Spleen (tissue), 11 donors: ENCODE data around the gene NPHS2. TPM values are rescaled to one million over a fixed set of nuclear protein-coding genes. Genes with fewer than 3 reads are reported as not detected.

ENCODE experiments used
- DNase-seq: peaks from one replicate; pipeline ENCODE4 v3.0.0-alpha.2; 2020
- H3K27ac ChIP-seq, 8 donors: fragments of 200-600 bp; sonication (generic) in 7 of 8; 1 replicate in 4 of 8; 2 replicates in 4 of 8; pipeline versions ENCODE4 v1.5.0 to v1.8.0; 2016 to 2021; ENCODE audit warnings: inconsistent platforms in 4 of 8, mild to moderate bottlenecking in 4 of 8, moderate library complexity in 1 of 8
- H3K27me3 ChIP-seq, 7 donors: fragments of 200-600 bp; sonication (generic) in 6 of 7; replicated peaks in 1 of 7; 1 replicate in 4 of 7; 2 replicates in 3 of 7; pipeline versions ENCODE4 v1.5.0 to v1.8.0; 2016 to 2021; ENCODE audit warnings: inconsistent platforms in 3 of 7, mild to moderate bottlenecking in 1 of 7
- H3K36me3 ChIP-seq, 6 donors: fragments of 200-600 bp; sonication (generic) in 5 of 6; 1 replicate in 4 of 6; 2 replicates in 2 of 6; pipeline versions ENCODE4 v1.5.0 to v1.8.0; 2016 to 2021; ENCODE audit warnings: inconsistent platforms in 2 of 6
- H3K4me1 ChIP-seq, 6 donors: fragments of 200-600 bp; sonication (generic) in 5 of 6; 1 replicate in 3 of 6; 2 replicates in 3 of 6; pipeline versions ENCODE4 v1.5.0 to v1.8.0; 2016 to 2021; ENCODE audit warnings: inconsistent platforms in 3 of 6
- H3K4me3 ChIP-seq, 8 donors: fragments of 200-600 bp; sonication (generic) in 7 of 8; 1 replicate in 4 of 8; 2 replicates in 4 of 8; pipeline versions ENCODE4 v1.5.0 to v1.8.0; 2016 to 2021; ENCODE audit warnings: inconsistent platforms in 4 of 8, mild to moderate bottlenecking in 4 of 8, moderate library complexity in 2 of 8
- H3K9me3 ChIP-seq, 8 donors: fragments of 200-600 bp; sonication (generic) in 7 of 8; 1 replicate in 4 of 8; 2 replicates in 4 of 8; pipeline versions ENCODE4 v1.5.0 to v1.8.0; 2016 to 2021; ENCODE audit warnings: inconsistent platforms in 4 of 8
- POLR2A ChIP-seq, 3 donors: fragments of 450-650 bp; IDR thresholded peaks; one replicate each; pipeline ENCODE4 v1.5.1; 2017; ENCODE audit warnings: antibody characterized with exemption in 3 of 3, mild to moderate bottlenecking in 1 of 3
- POLR2AphosphoS5 ChIP-seq, 3 donors: sonication (generic); formaldehyde crosslinking; IDR thresholded peaks; one replicate each; pipeline ENCODE4 v1.5.1; 2017; ENCODE audit warnings: antibody characterized with exemption in 3 of 3
- WGBS, 5 donors: extraction: QIAGEN DNeasy Blood & Tissue Kit in 3 of 5; methylation state at CpG; one replicate each; pipeline versions ENCODE4 v1.1.5 to v1.1.7; 2013 to 2018; 5-methylcytosine and 5-hydroxymethylcytosine counted together
- intact Hi-C: fragments of 100-400 bp; cut with DNase I; formaldehyde crosslinking; loops from one replicate; pipeline ENCODE4 v1.15.0; 2023; ENCODE audit warnings: low total_unique reads
- polyA plus RNA-seq, 3 donors: library from polyadenylated mRNA; stranded (reverse); fragments of 200-250 nt; gene quantifications; one replicate each; pipeline ENCODE4 v1.2.1, GENCODE V29; 2013
- total RNA-seq, 7 donors: library from RNA; depleted of rRNA in 3 of 7; stranded (reverse); fragments of >200 nt in 3 of 7; fragmentation: NEBNext Ultra II Directional in 4 of 7; extraction: Animal tissue kit (Norgen Biotek cat#: 25700) in 4 of 7; gene quantifications; one replicate each; pipeline versions ENCODE4 v1.1.0 to v1.2.1, GENCODE V29; 2016 to 2021
- TF ChIP-seq, protein P1 (sequence below), 11 experiments: fragments of 200-600 bp in 7 of 11; fragments of 450-650 bp in 4 of 11; sonication (generic) in 4 of 11; IDR thresholded peaks in 8 of 11; conservative IDR thresholded peaks in 3 of 11; 1 replicate in 7 of 11; 2 replicates in 4 of 11; pipeline versions ENCODE4 v1.4.0 to v1.8.0; 2016 to 2021; ENCODE audit warnings: antibody characterized with exemption in 11 of 11, inconsistent platforms in 4 of 11, mild to moderate bottlenecking in 1 of 11
- donor health status: healthy with polysubstance abuse.
- donor health status: DM: no; HTN: no; CAD: no; lungs with moderate emphysema.
- donor health status: DM: no; HTN: no; CAD: no.
- donor health status: Bipolar disorder and iron deficiency.
- donor health status: healthy.
- donor health status: DM: no; HTN: no; CAD: no.
- donor health status: DM: yes; HTN: yes; CAD: no.

Gene NPHS2
- total and polyA plus RNA-seq, 10 donors, result 0.06 to 0.20 TPM; not detected in 8

DNA sequence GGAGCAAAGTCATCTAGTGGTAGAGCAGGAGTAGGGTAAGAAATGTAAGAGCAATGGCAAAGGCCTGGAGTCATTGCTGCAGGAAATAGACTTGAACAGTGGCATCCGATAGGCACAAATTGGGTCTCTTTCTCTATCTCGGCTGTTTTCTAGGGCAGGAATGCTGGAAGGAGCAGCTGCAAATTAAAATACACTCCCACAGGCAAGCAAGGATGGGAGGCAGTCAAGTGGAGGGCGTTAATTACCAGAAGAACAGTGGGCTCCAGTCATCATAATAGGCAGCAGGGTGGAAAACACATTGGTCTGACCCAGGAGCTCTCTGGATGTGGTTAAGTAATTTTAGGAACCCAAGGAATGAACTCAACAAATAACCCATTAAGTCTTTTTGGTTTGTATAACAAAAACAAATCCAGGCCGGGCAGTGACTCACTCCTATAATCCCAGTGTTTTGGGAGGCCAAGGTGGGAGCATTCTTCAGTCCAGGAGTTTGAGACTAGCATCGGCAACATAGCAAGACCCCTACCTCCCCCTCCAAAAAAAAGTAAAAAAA is 8.1 kb upstream of the NPHS2 start:
- no peak overlapping the region for H3K4me3 ChIP-seq
- intact Hi-C loops, result no loop called here
- no peaks in the 10 kb centered on the region for H3K9me3 ChIP-seq
- 70 to 80% (median 76%) methylated on average over 5 of the region's 5 CpGs for WGBS, 5 donors
- DNase-seq, result no peak
- H3K27ac ChIP-seq, result no peak overlapping the region
- H3K36me3 ChIP-seq, result no peaks in the 10 kb centered on the region
- H3K4me1 ChIP-seq, result peaks cover 0 to 7% (median 4%) of the 10 kb centered on the region in 6 donors
- TF ChIP-seq POLR2A (IDR thresholded peaks at IDR 0.05), result no peak
- TF ChIP-seq, protein P1, sequence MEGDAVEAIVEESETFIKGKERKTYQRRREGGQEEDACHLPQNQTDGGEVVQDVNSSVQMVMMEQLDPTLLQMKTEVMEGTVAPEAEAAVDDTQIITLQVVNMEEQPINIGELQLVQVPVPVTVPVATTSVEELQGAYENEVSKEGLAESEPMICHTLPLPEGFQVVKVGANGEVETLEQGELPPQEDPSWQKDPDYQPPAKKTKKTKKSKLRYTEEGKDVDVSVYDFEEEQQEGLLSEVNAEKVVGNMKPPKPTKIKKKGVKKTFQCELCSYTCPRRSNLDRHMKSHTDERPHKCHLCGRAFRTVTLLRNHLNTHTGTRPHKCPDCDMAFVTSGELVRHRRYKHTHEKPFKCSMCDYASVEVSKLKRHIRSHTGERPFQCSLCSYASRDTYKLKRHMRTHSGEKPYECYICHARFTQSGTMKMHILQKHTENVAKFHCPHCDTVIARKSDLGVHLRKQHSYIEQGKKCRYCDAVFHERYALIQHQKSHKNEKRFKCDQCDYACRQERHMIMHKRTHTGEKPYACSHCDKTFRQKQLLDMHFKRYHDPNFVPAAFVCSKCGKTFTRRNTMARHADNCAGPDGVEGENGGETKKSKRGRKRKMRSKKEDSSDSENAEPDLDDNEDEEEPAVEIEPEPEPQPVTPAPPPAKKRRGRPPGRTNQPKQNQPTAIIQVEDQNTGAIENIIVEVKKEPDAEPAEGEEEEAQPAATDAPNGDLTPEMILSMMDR (IDR thresholded peaks at IDR 0.05 in 8 of 11, conservative IDR thresholded peaks at IDR 0.05 in 3 of 11), result no peak
- no peak for TF ChIP-seq POLR2AphosphoS5 (IDR thresholded peaks at IDR 0.05)
- H3K27me3 ChIP-seq, result peaks cover 0 to 66% (median 9%) of the 10 kb centered on the region in 7 donors

DNA sequence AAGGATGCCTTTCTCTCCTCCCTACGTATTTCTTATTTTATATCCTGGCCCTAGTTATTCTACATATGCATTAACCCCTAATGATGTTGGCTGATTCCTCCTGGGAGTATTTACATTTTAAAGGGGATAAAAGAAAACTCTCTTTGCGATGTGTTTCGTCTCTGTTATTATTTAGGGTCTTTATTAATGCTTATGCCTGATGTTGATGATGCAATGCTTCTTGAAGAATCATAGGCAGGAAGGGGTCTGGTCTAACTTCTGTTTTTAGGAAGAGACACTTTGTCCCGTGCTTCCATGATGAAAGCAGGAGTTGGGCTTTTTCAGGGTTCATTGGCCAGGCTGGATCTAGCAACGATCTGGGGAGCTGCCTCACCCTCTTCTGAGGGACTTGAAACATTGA is 761 bp upstream of the NPHS2 start:
- TF ChIP-seq POLR2A (IDR thresholded peaks at IDR 0.05) (no peak), POLR2AphosphoS5 (IDR thresholded peaks at IDR 0.05) (no peak)
- TF ChIP-seq, protein P1 (IDR thresholded peaks at IDR 0.05 in 8 of 11, conservative IDR thresholded peaks at IDR 0.05 in 3 of 11), result no peak
- peaks cover 0 to 61% (median 27%) of the 10 kb centered on the region in 7 donors for H3K27me3 ChIP-seq
- no peak for DNase-seq
- H3K9me3 ChIP-seq, result no peaks in the 10 kb centered on the region
- intact Hi-C loops, result no loop called here
- peaks cover 0 to 14% (median 4%) of the 10 kb centered on the region in 6 donors for H3K4me1 ChIP-seq
- 22 to 34% (median 24%) methylated on average over 5 of the region's 5 CpGs for WGBS, 5 donors
- H3K27ac ChIP-seq, result no peak overlapping the region
- no peak overlapping the region for H3K4me3 ChIP-seq
- H3K36me3 ChIP-seq, result no peaks in the 10 kb centered on the region

DNA sequence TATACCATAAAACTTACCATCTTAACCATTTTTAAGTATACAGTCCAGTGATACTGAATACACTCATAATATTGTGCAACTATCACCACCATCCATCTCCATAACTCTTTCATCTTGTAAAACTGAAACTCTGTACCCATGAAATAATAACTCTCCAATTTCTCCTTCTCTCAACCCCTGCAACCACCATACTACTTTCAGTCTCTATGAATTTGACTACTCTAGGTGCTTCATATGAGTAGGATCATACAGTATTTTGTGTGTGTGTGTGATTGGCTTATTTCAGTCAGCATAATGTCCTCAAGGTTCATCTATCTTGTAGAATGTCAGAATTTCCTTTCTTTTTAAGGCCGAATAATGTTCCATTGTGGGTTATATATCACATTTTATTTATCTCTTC is 17.7 kb downstream of the NPHS2 start:
- Histone ChIP-seq H3K27ac (no peak overlapping the region), H3K9me3 (no peaks in the 10 kb centered on the region), H3K27me3 (no peaks in the 10 kb centered on the region), H3K36me3 (no peaks in the 10 kb centered on the region), H3K4me1 (no peaks in the 10 kb centered on the region), H3K4me3 (no peak overlapping the region)
- intact Hi-C loops, result no loop called here
- 89 to 100% (median 89%) methylated on average over 1 of the region's 1 CpG for WGBS, 5 donors
- DNase-seq, result no peak
- TF ChIP-seq POLR2AphosphoS5 (IDR thresholded peaks at IDR 0.05), result no peak
- no peak for TF ChIP-seq POLR2A (IDR thresholded peaks at IDR 0.05)
- TF ChIP-seq, protein P1 (IDR thresholded peaks at IDR 0.05 in 8 of 11, conservative IDR thresholded peaks at IDR 0.05 in 3 of 11), result no peak

DNA sequence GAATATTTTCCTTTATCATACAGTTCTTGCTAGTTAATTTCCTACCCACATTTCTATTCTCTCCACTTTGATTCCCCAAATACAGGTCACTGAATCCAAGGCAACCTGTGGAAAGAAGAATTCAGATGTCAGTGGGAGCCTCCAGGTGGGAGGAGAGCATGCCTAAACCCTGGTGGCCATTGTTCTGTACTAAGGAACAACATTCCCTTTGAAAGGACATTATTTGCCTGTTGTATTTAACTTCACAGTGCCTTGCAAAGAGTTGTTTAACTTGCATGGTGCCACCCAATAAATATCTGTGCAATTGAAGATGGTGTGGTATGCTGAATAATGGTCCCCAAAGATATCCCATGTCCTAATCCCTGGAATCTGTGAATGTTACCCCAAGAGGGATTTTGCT is 21.3 kb downstream of the NPHS2 start:
- Histone ChIP-seq H3K4me3 (no peak overlapping the region), H3K36me3 (no peaks in the 10 kb centered on the region), H3K9me3 (no peaks in the 10 kb centered on the region), H3K27ac (no peak overlapping the region), H3K4me1 (no peaks in the 10 kb centered on the region), H3K27me3 (no peaks in the 10 kb centered on the region)
- TF ChIP-seq, protein P1 (IDR thresholded peaks at IDR 0.05 in 8 of 11, conservative IDR thresholded peaks at IDR 0.05 in 3 of 11), result no peak
- TF ChIP-seq POLR2A (IDR thresholded peaks at IDR 0.05) (no peak), POLR2AphosphoS5 (IDR thresholded peaks at IDR 0.05) (no peak)
- no peak for DNase-seq
- intact Hi-C loops, result no loop called here
